HUES48 (cell line): ENCODE data around the gene GFRA4.

Source experiments
- H3K27ac ChIP-seq: one replicate; pipeline ENCODE4 v1.7.0; 2013; ENCODE audit warnings: low read depth, low read length, inconsistent platforms
- H3K27me3 ChIP-seq: 2 replicates; pipeline ENCODE4 v1.6.1; 2013; ENCODE audit warnings: mild to moderate bottlenecking, low read length; ENCODE audit not compliant: control insufficient read depth, insufficient read depth
- H3K36me3 ChIP-seq: 2 replicates; pipeline ENCODE4 v1.6.1; 2013; ENCODE audit warnings: low read length; ENCODE audit not compliant: control insufficient read depth, insufficient read depth
- H3K4me1 ChIP-seq: 2 replicates; pipeline ENCODE4 v1.6.1; 2013; ENCODE audit warnings: mild to moderate bottlenecking, low read length; ENCODE audit not compliant: control insufficient read depth, insufficient read depth
- H3K4me3 ChIP-seq: 2 replicates; pipeline ENCODE4 v1.5.1; 2013; ENCODE audit warnings: mild to moderate bottlenecking, low read depth, low read length
- H3K9ac ChIP-seq: 2 replicates; pipeline ENCODE4 v1.6.1; 2013; ENCODE audit warnings: mild to moderate bottlenecking, low read depth, low read length, moderate library complexity
- H3K9me3 ChIP-seq: 2 replicates; pipeline ENCODE4 v1.6.1; 2013; ENCODE audit warnings: low read length; ENCODE audit not compliant: control insufficient read depth, insufficient read depth

GFRA4 gene, protein sequence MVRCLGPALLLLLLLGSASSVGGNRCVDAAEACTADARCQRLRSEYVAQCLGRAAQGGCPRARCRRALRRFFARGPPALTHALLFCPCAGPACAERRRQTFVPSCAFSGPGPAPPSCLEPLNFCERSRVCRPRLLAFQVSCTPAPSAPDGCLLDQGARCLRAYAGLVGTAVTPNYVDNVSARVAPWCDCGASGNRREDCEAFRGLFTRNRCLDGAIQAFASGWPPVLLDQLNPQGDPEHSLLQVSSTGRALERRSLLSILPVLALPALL

DNA sequence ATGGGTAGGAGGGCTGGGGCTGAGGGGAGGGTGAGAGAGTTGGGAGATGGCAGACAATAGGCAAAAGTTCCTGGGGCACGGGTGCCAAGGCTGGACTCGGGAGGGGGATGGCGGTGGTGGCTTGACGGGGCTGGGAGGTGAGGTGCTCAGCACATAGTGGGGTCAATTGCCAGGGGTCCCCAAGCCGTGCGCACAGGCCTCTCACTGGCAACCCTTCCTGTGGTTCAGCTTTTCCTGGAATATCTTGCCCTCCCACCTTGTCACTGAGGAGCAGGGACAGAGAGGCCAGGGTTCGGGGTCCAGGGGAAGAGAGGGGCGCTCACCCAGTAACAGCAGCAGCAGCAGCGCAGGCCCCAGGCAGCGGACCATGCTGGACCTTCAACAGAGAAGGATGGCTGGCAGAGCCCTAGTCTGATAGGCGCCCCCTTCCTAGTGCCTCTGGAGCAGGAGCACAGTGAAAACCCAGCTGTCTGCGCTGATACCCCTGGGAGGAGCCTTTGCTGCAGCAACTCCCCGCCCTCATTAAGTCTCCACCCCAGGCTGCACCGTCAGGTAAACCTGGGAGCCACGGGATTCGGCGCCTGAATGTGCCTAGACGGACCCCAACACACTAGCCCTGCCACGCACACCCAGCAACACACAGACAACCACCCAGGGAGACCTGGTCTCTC, at the start of gene GFRA4:
Gene GFRA4 (minus strand): TSS at position 369 of the 671 bp plus-strand sequence. CDS start 0 bp downstream, at position 369.
- no peaks in the 10 kb centered on the region for H3K9me3 ChIP-seq
- no peaks in the 10 kb centered on the region for H3K36me3 ChIP-seq
- peaks cover 56% of the 10 kb centered on the region for H3K27me3 ChIP-seq
- no peak within 1 kb of the TSS for H3K27ac ChIP-seq
- no peak within 1 kb of the TSS for H3K9ac ChIP-seq
- H3K4me1 ChIP-seq: peaks cover 3% of the 10 kb centered on the region; the same call in 1 of the 2 replicates
- no peak within 1 kb of the TSS for H3K4me3 ChIP-seq

DNA sequence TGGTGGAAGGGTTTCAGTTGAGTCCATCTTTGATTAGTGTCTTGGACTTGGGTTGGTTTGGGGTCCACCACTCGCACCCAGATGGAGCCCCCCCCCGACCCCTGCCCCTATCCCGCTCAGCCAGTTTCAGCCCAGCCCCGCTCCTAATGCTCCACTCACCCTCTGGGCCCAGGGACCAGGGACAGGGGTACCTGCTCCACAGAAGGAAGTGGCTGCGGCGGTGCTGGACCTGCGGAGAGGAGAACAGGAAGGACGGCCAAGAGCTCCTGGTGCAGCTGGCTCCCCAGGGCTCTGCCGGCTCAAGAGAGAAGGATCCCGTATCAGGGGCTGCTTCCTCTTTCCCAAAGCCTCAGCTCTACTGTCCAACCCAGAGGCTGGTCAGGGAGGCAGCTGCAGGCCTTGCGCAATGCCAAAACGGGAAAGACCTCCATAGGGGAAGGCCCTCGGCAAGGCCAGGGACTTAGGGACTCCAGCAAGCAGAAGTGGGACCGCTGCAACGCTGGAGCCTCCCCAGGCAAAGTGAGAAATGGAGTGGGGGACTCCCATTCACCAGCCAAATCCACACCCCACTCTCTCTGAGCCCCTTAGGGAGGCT, 49.2 kb upstream of the GFRA4 start, which contains the start of gene SIGLEC1:
Gene SIGLEC1 (minus strand): TSS at position 322 of the 595 bp plus-strand sequence. CDS start 5,472 bp downstream, outside the sequence.
- Histone ChIP-seq H3K9me3 (no peaks in the 10 kb centered on the region), H3K4me1 (no peaks in the 10 kb centered on the region), H3K9ac (no peak within 1 kb of the TSS), H3K4me3 (no peak within 1 kb of the TSS), H3K36me3 (no peaks in the 10 kb centered on the region), H3K27ac (no peak within 1 kb of the TSS), H3K27me3 (no peaks in the 10 kb centered on the region)

GRCh38 chr20:3711484-3711941, 48.3 kb upstream of the GFRA4 start:
- no peaks in the 10 kb centered on the region for H3K36me3 ChIP-seq
- no peaks in the 10 kb centered on the region for H3K4me1 ChIP-seq
- H3K27ac ChIP-seq: no peak overlapping the region
- H3K4me3 ChIP-seq: no peak overlapping the region
- no peaks in the 10 kb centered on the region for H3K27me3 ChIP-seq
- H3K9ac ChIP-seq: no peak overlapping the region
- no peaks in the 10 kb centered on the region for H3K9me3 ChIP-seq

GRCh38 chr20:3710703-3711483, 47.7 kb upstream of the GFRA4 start:
- H3K9ac ChIP-seq: no peak overlapping the region
- H3K9me3 ChIP-seq: no peaks in the 10 kb centered on the region
- H3K4me1 ChIP-seq: no peaks in the 10 kb centered on the region
- H3K27ac ChIP-seq: no peak overlapping the region
- H3K27me3 ChIP-seq: no peaks in the 10 kb centered on the region
- H3K36me3 ChIP-seq: no peaks in the 10 kb centered on the region
- no peak overlapping the region for H3K4me3 ChIP-seq

- H3K9ac ChIP-seq: no peak overlapping the region
- no peaks in the 10 kb centered on the region for H3K9me3 ChIP-seq
- H3K36me3 ChIP-seq: no peaks in the 10 kb centered on the region
- no peaks in the 10 kb centered on the region for H3K27me3 ChIP-seq
- no peak overlapping the region for H3K4me3 ChIP-seq
- no peak overlapping the region for H3K27ac ChIP-seq
- no peaks in the 10 kb centered on the region for H3K4me1 ChIP-seq
Observed at GRCh38 chr20:3710011-3710466, 46.8 kb upstream of the GFRA4 start.

- H3K4me3 ChIP-seq: no peak overlapping the region
- H3K9ac ChIP-seq: no peak overlapping the region
- no peak overlapping the region for H3K27ac ChIP-seq
- no peaks in the 10 kb centered on the region for H3K4me1 ChIP-seq
- no peaks in the 10 kb centered on the region for H3K9me3 ChIP-seq
- H3K36me3 ChIP-seq: no peaks in the 10 kb centered on the region
- no peaks in the 10 kb centered on the region for H3K27me3 ChIP-seq
Observed at GRCh38 chr20:3707508-3707899, 44.3 kb upstream of the GFRA4 start.

DNA sequence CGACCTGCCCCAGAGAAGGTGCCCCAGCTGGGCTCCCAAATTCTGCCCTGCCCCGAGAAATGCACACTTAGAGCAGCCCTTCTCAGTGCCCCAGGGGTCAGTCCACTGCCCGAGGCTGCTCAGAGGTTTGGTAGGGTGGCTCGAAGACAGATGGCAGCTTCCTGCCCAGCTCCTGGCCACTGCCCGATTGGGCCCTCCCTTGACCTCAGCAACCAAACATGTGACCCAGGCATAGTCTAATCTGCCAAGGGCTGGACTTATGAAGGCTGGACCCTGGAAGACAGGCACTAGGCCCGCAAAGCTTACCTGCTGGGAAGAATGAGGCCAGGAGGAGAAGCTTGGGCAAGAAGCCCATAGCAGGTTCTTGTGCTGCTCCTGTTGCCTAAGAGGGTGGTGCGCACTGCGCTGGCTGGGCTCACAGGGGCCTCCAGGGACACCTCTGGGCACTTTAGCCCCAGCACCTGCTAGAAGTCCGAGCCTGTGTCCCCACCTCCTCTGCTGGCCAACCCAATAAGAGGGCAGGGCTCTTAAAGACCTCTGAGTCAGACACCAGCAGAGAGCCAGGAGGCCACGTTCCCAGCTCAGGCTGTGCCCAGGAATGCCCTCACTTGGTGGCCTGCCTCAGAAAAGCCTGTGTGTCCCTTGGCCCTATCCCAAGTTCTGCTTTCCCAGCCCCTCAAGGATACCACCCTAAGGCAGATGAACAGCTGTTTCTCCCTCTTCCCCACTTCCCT, 43.7 kb upstream of the GFRA4 start:
- no peaks in the 10 kb centered on the region for H3K4me1 ChIP-seq

DNA sequence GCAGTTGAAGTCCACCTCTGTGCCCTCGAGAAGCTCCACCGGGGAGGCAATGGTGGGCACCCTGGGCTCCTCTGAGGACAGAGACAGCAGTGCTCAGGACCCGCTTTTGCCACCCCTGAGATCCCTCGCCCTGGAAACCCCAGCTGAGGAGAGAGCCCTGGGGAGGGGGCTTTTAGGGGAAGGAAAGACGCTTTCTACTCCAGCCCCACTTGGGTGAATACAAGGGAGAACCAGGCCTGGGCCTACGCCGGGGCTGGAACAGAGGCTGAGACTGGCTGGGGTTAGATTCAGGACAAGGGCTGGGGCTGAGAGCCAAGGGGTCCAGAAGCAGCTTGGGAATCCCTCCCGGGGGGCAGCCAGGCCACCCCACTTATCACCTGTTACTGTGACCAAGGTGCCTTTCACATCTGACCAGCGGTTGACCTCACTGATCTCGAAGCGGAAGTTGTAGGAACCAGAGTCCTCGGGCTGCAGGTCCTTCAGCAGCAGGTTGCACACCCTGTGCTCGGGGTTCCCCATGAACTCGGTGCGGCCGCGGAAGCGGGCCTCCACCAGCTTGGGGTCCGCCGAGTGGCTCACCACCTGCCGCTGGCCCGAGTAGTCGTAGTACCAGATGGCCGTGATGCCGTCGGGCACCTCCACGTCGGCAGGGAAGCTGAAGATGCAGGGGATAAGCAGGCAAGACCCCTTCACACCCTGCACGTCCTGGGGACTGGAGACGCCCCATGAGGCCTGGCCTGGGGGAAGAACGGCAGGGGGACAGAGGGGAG, 43.0 kb upstream of the GFRA4 start:
- Histone ChIP-seq H3K27me3 (no peaks in the 10 kb centered on the region), H3K27ac (no peak overlapping the region), H3K9me3 (no peaks in the 10 kb centered on the region), H3K9ac (no peak overlapping the region), H3K4me3 (no peak overlapping the region), H3K36me3 (no peaks in the 10 kb centered on the region), H3K4me1 (no peaks in the 10 kb centered on the region)

More for the DNA sequence above, 43.7 kb upstream of the GFRA4 start:
- H3K9me3 ChIP-seq: no peaks in the 10 kb centered on the region
- no peaks in the 10 kb centered on the region for H3K27me3 ChIP-seq
- no peak overlapping the region for H3K4me3 ChIP-seq
- no peak overlapping the region for H3K9ac ChIP-seq
- no peaks in the 10 kb centered on the region for H3K36me3 ChIP-seq
- H3K27ac ChIP-seq: no peak overlapping the region

GRCh38 chr20:3705491-3705969, 42.3 kb upstream of the GFRA4 start:
- Histone ChIP-seq H3K4me1 (no peaks in the 10 kb centered on the region), H3K27ac (no peak overlapping the region), H3K4me3 (no peak overlapping the region), H3K9ac (no peak overlapping the region), H3K27me3 (no peaks in the 10 kb centered on the region), H3K9me3 (no peaks in the 10 kb centered on the region), H3K36me3 (no peaks in the 10 kb centered on the region)
